Parathyroid adenoma (tissue), 2 donors: ENCODE data around the gene PRKCA.

Source experiments
- H2AFZ ChIP-seq: fragments of 300-600 bp; sonication (generic); one replicate; pipeline ENCODE4 v1.7.0; 2017; ENCODE audit warnings: antibody characterized with exemption, mild to moderate bottlenecking
- H3K27ac ChIP-seq: fragments of 300-600 bp; sonication (generic); one replicate; pipeline ENCODE4 v1.7.0; 2017
- H3K27me3 ChIP-seq: fragments of 300-600 bp; sonication (generic); one replicate; pipeline ENCODE4 v1.7.0; 2017; ENCODE audit warnings: low read length; ENCODE audit not compliant: control insufficient read depth, insufficient read depth
- H3K36me3 ChIP-seq: fragments of 300-600 bp; sonication (generic); one replicate; pipeline ENCODE4 v1.7.0; 2017; ENCODE audit warnings: low read length; ENCODE audit not compliant: control insufficient read depth, insufficient read depth
- H3K4me1 ChIP-seq: fragments of 300-600 bp; sonication (generic); one replicate; pipeline ENCODE4 v1.7.0; 2017; ENCODE audit warnings: control low read depth
- H3K4me2 ChIP-seq: fragments of 300-600 bp; sonication (generic); one replicate; pipeline ENCODE4 v1.7.0; 2017; ENCODE audit warnings: low read length
- H3K4me3 ChIP-seq: fragments of 300-600 bp; sonication (generic); one replicate; pipeline ENCODE4 v1.7.0; 2017; ENCODE audit warnings: low read depth, low read length
- H3K79me2 ChIP-seq: fragments of 300-600 bp; sonication (generic); one replicate; pipeline ENCODE4 v1.7.0; 2017; ENCODE audit warnings: control low read depth
- H3K9ac ChIP-seq: fragments of 300-600 bp; sonication (generic); one replicate; pipeline ENCODE4 v1.7.0; 2017; ENCODE audit warnings: mild to moderate bottlenecking
- H3K9me3 ChIP-seq: fragments of 300-600 bp; sonication (generic); one replicate; pipeline ENCODE4 v1.7.0; 2017; ENCODE audit warnings: low read length; ENCODE audit not compliant: control insufficient read depth
- TF ChIP-seq, protein P1 (sequence below): fragments of 300-600 bp; sonication (generic); IDR thresholded peaks from one replicate; pipeline ENCODE4 v1.7.0; 2017; ENCODE audit warnings: antibody characterized with exemption, mild to moderate bottlenecking
- donor health status: primary hyperparathyroidism.

Gene PRKCA

GRCh38 chr17:66859353-66859752 is 556.9 kb downstream of the PRKCA start:
- H3K4me3 ChIP-seq: no peak overlapping the region
- no peak overlapping the region for H2AFZ ChIP-seq
- H3K79me2 ChIP-seq: no peaks in the 10 kb centered on the region
- H3K9ac ChIP-seq: no peak overlapping the region
- no peaks in the 10 kb centered on the region for H3K9me3 ChIP-seq
- H3K36me3 ChIP-seq: no peaks in the 10 kb centered on the region
- H3K27me3 ChIP-seq: no peaks in the 10 kb centered on the region
- TF ChIP-seq, protein P1, sequence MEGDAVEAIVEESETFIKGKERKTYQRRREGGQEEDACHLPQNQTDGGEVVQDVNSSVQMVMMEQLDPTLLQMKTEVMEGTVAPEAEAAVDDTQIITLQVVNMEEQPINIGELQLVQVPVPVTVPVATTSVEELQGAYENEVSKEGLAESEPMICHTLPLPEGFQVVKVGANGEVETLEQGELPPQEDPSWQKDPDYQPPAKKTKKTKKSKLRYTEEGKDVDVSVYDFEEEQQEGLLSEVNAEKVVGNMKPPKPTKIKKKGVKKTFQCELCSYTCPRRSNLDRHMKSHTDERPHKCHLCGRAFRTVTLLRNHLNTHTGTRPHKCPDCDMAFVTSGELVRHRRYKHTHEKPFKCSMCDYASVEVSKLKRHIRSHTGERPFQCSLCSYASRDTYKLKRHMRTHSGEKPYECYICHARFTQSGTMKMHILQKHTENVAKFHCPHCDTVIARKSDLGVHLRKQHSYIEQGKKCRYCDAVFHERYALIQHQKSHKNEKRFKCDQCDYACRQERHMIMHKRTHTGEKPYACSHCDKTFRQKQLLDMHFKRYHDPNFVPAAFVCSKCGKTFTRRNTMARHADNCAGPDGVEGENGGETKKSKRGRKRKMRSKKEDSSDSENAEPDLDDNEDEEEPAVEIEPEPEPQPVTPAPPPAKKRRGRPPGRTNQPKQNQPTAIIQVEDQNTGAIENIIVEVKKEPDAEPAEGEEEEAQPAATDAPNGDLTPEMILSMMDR: no peak
- H3K4me1 ChIP-seq: no peaks in the 10 kb centered on the region
- H3K27ac ChIP-seq: no peak overlapping the region
- no peak overlapping the region for H3K4me2 ChIP-seq

GRCh38 chr17:66860204-66860603 is 557.8 kb downstream of the PRKCA start:
- Histone ChIP-seq H3K27me3 (no peaks in the 10 kb centered on the region), H3K4me1 (no peaks in the 10 kb centered on the region), H2AFZ (no peak overlapping the region), H3K9ac (no peak overlapping the region), H3K36me3 (no peaks in the 10 kb centered on the region), H3K9me3 (no peaks in the 10 kb centered on the region), H3K79me2 (no peaks in the 10 kb centered on the region), H3K4me3 (no peak overlapping the region), H3K4me2 (no peak overlapping the region), H3K27ac (no peak overlapping the region)
- TF ChIP-seq, protein P1: no peak
